Measurements from ENCODE around the gene SLC44A4. TPM values are rescaled to one million over a fixed set of nuclear protein-coding genes. Genes with fewer than 3 reads are reported as not detected.
"Not testable (repeated sequence)": the region's sequence is repeated elsewhere in the genome, so short reads cannot be mapped to it uniquely, and the experiment has no call there.

SLC44A4 gene
- total RNA-seq, 1 donor from 2014 or later, result 0.94 TPM

DNA sequence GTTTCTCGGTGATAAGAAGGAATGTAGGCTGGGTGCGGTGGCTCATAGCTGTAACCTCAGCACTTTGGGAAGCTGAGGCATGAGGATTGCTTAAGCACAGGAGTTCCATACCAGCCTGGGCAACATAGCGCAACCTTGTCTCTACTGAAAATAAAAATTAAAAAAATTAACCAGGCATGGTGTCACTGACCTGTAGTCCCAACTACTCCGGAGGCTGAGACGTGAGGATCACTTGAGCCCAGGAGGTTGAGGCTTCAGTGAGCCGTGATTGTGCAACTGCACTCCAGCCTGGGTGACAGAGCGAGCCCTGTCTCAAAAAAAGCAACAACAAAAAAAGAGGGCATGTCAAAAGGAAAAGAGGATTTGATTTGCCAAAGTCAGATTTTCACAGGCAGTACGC, 20.1 kb downstream of the SLC44A4 start:
- Mint-ChIP-seq H3K27me3 (ENCODE audit: low read depth) (no peaks in the 10 kb centered on the region), H3K4me1 (peaks cover 11% of the 10 kb centered on the region), H3K27ac (no peak overlapping the region), H3K4me3 (no peak overlapping the region), H3K36me3 (peaks cover 15% of the 10 kb centered on the region), H3K9me3 (no peaks in the 10 kb centered on the region)
- TF ChIP-seq, protein P1, sequence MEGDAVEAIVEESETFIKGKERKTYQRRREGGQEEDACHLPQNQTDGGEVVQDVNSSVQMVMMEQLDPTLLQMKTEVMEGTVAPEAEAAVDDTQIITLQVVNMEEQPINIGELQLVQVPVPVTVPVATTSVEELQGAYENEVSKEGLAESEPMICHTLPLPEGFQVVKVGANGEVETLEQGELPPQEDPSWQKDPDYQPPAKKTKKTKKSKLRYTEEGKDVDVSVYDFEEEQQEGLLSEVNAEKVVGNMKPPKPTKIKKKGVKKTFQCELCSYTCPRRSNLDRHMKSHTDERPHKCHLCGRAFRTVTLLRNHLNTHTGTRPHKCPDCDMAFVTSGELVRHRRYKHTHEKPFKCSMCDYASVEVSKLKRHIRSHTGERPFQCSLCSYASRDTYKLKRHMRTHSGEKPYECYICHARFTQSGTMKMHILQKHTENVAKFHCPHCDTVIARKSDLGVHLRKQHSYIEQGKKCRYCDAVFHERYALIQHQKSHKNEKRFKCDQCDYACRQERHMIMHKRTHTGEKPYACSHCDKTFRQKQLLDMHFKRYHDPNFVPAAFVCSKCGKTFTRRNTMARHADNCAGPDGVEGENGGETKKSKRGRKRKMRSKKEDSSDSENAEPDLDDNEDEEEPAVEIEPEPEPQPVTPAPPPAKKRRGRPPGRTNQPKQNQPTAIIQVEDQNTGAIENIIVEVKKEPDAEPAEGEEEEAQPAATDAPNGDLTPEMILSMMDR (IDR thresholded peaks at IDR 0.05; ENCODE audit: unreplicated experiment), result no peak
- no peak for DNase-seq (ENCODE audit: low spot score in 2 of 2, unreplicated experiment in 2 of 2)

DNA sequence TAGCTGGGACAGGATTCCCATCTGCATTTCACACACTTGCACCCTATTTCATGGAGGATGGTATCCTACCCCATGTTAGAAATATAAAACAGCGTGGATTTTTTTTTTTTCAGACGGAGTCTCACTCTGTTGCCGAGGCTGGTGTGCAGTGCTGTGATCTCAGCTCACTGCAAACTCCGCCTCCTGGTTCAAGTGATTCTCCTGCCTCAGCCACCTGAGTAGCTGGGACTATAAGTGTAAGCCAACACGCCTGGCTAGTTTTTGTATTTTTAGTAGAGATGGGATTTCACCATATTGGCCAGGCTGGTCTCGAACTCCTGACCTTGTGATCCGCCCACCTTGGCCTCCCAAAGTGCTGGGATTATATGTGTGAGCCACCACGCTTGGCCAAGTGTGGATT, 21.0 kb downstream of the SLC44A4 start:
- H3K9me3 Mint-ChIP-seq; H3K4me3 Mint-ChIP-seq; H3K27me3 Mint-ChIP-seq (ENCODE audit: low read depth); DNase-seq (ENCODE audit: low spot score in 2 of 2, unreplicated experiment in 2 of 2); H3K27ac Mint-ChIP-seq: not testable (repeated sequence)
- Mint-ChIP-seq H3K36me3 (peaks cover 17% of the 10 kb centered on the region), H3K4me1 (peaks cover 11% of the 10 kb centered on the region)

DNA sequence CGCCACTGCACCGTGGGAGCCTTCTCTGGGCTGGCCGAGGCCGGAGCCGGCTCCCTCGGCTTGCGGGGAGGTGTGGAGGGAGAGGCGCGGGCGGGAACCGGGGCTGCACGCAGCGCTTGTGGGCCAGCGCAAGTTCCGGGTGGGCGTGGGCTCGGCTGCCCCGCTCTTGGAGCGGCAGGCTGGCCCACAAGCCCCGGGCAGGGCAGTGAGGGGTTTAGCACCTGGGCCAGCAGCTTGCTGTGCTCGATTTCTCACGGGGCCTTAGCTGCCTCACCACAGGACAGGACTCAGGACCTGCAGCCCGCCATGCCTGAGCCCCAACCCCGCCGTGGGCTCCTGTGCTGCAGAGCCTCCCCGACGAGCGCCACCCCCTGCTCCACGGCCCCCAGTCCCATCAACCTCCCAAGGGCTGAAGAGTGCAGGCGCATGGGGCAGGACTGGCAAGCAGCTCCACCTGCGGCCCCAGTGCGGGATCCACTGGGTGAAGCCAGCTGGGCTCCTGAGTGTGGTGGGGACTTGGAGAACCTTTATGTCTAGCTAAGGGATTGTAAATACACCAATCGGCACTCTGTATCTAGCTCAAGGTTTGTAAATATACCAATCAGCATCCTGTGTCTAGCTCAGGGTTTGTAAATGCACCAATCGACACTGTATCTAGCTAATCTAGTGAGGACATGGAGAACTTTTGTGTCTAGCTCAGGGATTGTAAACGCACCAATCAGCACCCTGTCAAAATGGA, 26.6 kb downstream of the SLC44A4 start:
- H3K9me3 Mint-ChIP-seq; DNase-seq (ENCODE audit: low spot score in 2 of 2, unreplicated experiment in 2 of 2): not testable (repeated sequence)

DNA sequence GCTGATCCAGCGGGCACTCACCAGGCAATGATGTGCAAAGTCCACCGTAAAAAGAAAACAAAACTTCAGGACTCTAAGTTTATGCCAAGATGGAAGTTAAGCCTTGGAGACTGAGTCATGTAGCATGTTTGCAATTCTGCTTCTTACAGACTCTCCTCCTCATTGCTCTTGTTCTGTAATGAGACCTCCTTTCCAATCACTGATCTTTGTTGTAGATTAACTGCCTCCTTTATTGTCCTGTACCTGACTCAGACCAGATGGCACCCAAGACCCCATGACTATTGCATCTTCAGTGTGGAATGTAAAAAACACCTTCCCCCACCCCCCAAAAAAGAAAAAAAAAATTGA, 27.3 kb downstream of the SLC44A4 start:
- Mint-ChIP-seq H3K27me3 (ENCODE audit: low read depth) (no peaks in the 10 kb centered on the region), H3K27ac (no peak overlapping the region), H3K36me3 (peaks cover 10% of the 10 kb centered on the region), H3K4me1 (no peaks in the 10 kb centered on the region), H3K4me3 (no peak overlapping the region), H3K9me3 (peaks cover 3% of the 10 kb centered on the region)
- TF ChIP-seq, protein P1 (IDR thresholded peaks at IDR 0.05; ENCODE audit: unreplicated experiment), result no peak
- DNase-seq (ENCODE audit: low spot score in 2 of 2, unreplicated experiment in 2 of 2), result no peak

More for the DNA sequence above, 26.6 kb downstream of the SLC44A4 start:
- H3K27ac Mint-ChIP-seq; H3K27me3 Mint-ChIP-seq (ENCODE audit: low read depth); H3K4me3 Mint-ChIP-seq; H3K4me1 Mint-ChIP-seq: not testable (repeated sequence)
- peaks cover 10% of the 10 kb centered on the region for H3K36me3 Mint-ChIP-seq

DNA sequence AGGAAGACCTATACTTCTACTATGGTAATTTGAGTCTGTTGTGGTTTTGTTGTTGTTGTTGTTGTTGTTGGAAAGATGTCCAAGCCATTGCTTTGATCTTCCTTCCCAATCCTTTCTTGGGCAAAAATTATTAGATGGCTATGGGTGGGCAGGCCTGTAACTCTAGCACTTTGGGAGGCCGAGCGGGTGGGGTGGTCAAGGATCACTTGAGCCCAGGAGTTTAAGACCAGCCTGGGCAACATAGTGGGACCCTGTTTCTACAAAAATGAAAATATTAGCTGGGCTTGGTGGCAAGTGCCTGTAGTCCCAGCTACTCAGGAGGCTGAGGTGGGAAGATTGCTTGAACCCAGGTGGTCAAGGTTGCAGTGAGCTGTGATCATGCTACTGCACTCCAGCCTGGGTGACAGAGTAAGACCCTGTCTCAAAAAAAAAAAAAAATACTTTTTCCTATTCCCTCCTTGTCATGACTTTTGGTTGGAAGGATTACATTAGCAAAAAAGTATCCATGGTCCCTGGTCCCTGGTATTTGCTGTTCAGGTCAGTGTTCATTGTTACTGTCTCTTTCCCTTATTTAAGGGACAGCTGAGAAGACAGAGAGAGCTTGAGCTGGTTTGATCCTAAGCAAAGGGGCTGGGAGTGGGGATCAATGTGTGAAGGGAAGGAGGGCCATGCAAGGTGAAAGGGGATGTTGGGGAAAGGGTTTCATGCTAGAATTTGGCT, 27.9 kb downstream of the SLC44A4 start:
- no peak overlapping the region for H3K4me3 Mint-ChIP-seq
- H3K27ac Mint-ChIP-seq, result no peak overlapping the region
- H3K36me3 Mint-ChIP-seq, result peaks cover 10% of the 10 kb centered on the region
- H3K27me3 Mint-ChIP-seq (ENCODE audit: low read depth), result no peaks in the 10 kb centered on the region
- no peaks in the 10 kb centered on the region for H3K4me1 Mint-ChIP-seq
- H3K9me3 Mint-ChIP-seq, result peaks cover 3% of the 10 kb centered on the region
- TF ChIP-seq, protein P1 (IDR thresholded peaks at IDR 0.05; ENCODE audit: unreplicated experiment), result no peak
- no peak for DNase-seq (ENCODE audit: low spot score in 2 of 2, unreplicated experiment in 2 of 2)

DNA sequence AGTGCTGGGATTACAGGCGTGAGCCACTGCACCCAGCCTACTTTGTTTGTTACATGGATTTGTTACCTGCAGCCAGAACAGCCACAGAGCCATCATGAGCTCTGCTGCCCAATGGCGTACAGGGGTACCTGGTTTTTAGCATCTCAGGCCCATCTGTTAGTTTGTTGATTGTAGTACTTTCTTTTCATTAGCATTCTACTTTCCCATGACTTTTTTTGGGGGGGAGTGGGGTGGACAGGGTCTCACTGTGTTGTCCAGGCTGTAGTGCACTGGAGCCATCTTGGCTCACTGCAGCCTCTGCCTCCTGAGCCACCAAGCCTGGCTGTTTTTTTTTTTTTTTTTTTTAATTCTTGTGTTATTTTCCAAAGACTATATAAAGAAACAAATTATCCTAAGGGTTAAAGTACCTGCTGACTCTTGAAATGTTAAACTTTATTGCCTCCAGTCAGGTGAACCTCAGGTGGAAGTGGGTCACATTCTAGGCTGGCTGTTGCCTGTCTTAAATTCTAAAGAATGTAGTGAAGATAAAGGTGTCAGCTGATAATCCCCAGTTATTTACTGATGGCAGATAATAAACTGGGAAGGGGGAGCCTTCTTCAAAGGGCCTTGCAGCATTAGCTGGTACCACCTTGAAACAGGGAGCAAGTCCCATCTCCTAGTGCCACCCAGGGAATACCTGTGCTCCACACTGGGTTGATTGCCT, 31.4 kb downstream of the SLC44A4 start:
- Mint-ChIP-seq H3K36me3 (no peaks in the 10 kb centered on the region), H3K27me3 (ENCODE audit: low read depth) (no peaks in the 10 kb centered on the region), H3K27ac (no peak overlapping the region), H3K9me3 (peaks cover under 1% of the 10 kb centered on the region), H3K4me1 (no peaks in the 10 kb centered on the region), H3K4me3 (no peak overlapping the region)
- TF ChIP-seq, protein P1 (IDR thresholded peaks at IDR 0.05; ENCODE audit: unreplicated experiment), result no peak
- DNase-seq (ENCODE audit: low spot score in 2 of 2, unreplicated experiment in 2 of 2), result no peak
